Loucy (cell line): ENCODE results near the gene SPCS2.

Source experiments
- H2AFZ ChIP-seq: fragments of 200-600 bp; sonication (generic); 2 replicates; pipeline ENCODE4 v1.6.0; 2016; ENCODE audit warnings: antibody characterized with exemption, mild to moderate bottlenecking, low read length, moderate library complexity
- H3F3A ChIP-seq: fragments of 200-600 bp; 2 replicates; pipeline ENCODE4 v1.6.0; 2016; ENCODE audit warnings: antibody characterized with exemption, low read depth, mild to moderate bottlenecking
- H3K27me3 ChIP-seq: fragments of 200-600 bp; sonication (generic); 2 replicates; pipeline ENCODE4 v1.6.1; 2014; ENCODE audit warnings: low read length, mild to moderate bottlenecking; ENCODE audit not compliant: insufficient read depth, poor library complexity, severe bottlenecking
- H3K36me3 ChIP-seq: fragments of 200-600 bp; sonication (generic); 2 replicates; pipeline ENCODE4 v1.6.1; 2016; ENCODE audit warnings: low read length; ENCODE audit not compliant: insufficient read depth
- H3K4me1 ChIP-seq: fragments of 200-600 bp; sonication (generic); 2 replicates; pipeline ENCODE4 v1.5.1; 2014; ENCODE audit warnings: low read length, mild to moderate bottlenecking; ENCODE audit not compliant: insufficient read depth, poor library complexity, severe bottlenecking
- H3K4me2 ChIP-seq: fragments of 200-600 bp; sonication (generic); 2 replicates; pipeline ENCODE4 v1.6.0; 2014; ENCODE audit warnings: antibody characterized with exemption, low read length, low read depth, mild to moderate bottlenecking; ENCODE audit not compliant: poor library complexity, severe bottlenecking
- H3K4me3 ChIP-seq: fragments of 200-600 bp; sonication (generic); 2 replicates; pipeline ENCODE4 v1.5.1; 2014; ENCODE audit warnings: low read length, mild to moderate bottlenecking, mixed read lengths; ENCODE audit not compliant: poor library complexity, severe bottlenecking
- H3K79me2 ChIP-seq: fragments of 200-600 bp; sonication (generic); 2 replicates; pipeline ENCODE4 v1.6.1; 2014; ENCODE audit warnings: low read length; ENCODE audit not compliant: insufficient read depth
- H3K9ac ChIP-seq: fragments of 200-600 bp; sonication (generic); 2 replicates; pipeline ENCODE4 v1.6.0; 2014; ENCODE audit warnings: mild to moderate bottlenecking, low read depth, low read length, moderate library complexity; ENCODE audit not compliant: poor library complexity, severe bottlenecking
- H3K9me2 ChIP-seq: fragments of 200-600 bp; sonication (generic); replicated peaks from 2 replicates; pipeline ENCODE4 v1.6.1; 2016; ENCODE audit warnings: low read depth, low read length, mixed read lengths
- H3K9me3 ChIP-seq: fragments of 200-600 bp; sonication (generic); 2 replicates; pipeline ENCODE4 v1.6.1; 2014; ENCODE audit warnings: mild to moderate bottlenecking, antibody characterized with exemption, low read length, low read depth; ENCODE audit not compliant: insufficient read depth
- H4K20me1 ChIP-seq: fragments of 200-600 bp; sonication (generic); 2 replicates; pipeline ENCODE4 v1.6.0; 2014; ENCODE audit warnings: antibody characterized with exemption, low read length, mild to moderate bottlenecking; ENCODE audit not compliant: insufficient read depth, poor library complexity, severe bottlenecking
- CTCF ChIP-seq: fragments of 200-600 bp; sonication (generic); conservative IDR thresholded peaks from 2 replicates; pipeline ENCODE4 v1.5.1; 2014; ENCODE audit warnings: mild to moderate bottlenecking, antibody characterized with exemption, low read length
- EZH2phosphoT487 ChIP-seq: fragments of 200-600 bp; IDR thresholded peaks from 2 replicates; pipeline ENCODE4 v1.6.1; 2018; ENCODE audit warnings: antibody characterized with exemption, mild to moderate bottlenecking, moderate library complexity, borderline replicate concordance

SPCS2 gene

DNA sequence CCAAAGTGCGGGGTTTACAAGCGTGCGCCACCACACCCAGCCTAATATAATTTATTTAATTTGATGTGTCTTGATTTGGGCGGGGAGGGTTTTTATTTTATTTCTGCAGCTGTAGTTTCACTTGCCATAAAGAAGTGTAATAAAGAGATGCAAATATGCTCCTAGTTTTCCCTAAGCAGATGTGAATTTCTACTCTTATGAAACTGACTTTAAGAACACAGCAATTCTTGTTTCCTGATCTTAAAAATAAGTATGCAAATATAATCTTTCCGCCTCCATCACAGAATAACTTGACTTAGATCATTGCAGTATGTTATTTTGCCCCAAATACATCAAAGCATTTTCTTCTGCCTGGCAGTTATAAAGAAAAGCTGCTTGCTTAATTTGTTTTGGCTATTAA lies 4.4 kb downstream of the SPCS2 start:
- Histone ChIP-seq H4K20me1 (peaks cover 82% of the 10 kb centered on the region), H3F3A (no peaks in the 10 kb centered on the region), H3K4me1 (peaks cover 75% of the 10 kb centered on the region), H3K79me2 (peaks cover 93% of the 10 kb centered on the region), H3K9ac (peak overlapping the region; percentile 28), H3K4me2 (peak overlapping the region; percentile 87), H3K27me3 (no peaks in the 10 kb centered on the region), H3K9me3 (no peaks in the 10 kb centered on the region), H3K4me3 (peak overlapping the region; percentile 60), H2AFZ (no peak overlapping the region), H3K36me3 (no peaks in the 10 kb centered on the region), H3K9me2 (no peaks in the 10 kb centered on the region)
- TF ChIP-seq EZH2phosphoT487 (no peak), CTCF (no peak)

DNA sequence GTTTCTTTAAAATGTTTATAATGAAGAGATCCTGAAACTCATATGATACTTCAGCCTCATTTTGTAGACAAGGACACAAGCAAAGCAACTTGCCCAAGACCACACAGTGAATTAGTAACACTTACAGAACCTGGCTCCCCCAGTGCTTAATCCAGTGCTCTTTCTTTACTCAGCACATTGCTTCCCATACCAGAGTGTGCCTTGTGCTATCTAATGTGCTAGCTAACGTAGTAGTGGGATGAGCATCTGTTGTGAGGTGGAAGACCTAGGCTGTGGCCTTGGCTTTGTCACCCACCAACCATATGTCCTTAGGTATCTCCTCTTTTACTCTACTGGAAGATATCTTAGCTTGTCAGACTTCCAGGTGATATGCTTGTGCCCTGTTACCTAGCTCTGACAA lies 5.1 kb downstream of the SPCS2 start:
- no peak overlapping the region for H2AFZ ChIP-seq
- peak overlapping the region; percentile 28 for H3K9ac ChIP-seq
- H3K9me3 ChIP-seq, result no peaks in the 10 kb centered on the region
- H3F3A ChIP-seq, result no peaks in the 10 kb centered on the region
- peak overlapping the region; percentile 87 for H3K4me2 ChIP-seq
- TF ChIP-seq EZH2phosphoT487 (no peak), CTCF (no peak)
- peak overlapping the region; percentile 60 for H3K4me3 ChIP-seq
- peaks cover 90% of the 10 kb centered on the region for H4K20me1 ChIP-seq
- H3K79me2 ChIP-seq, result peaks cover 99% of the 10 kb centered on the region
- peaks cover under 1% of the 10 kb centered on the region; the same call in 1 of the 2 replicates for H3K36me3 ChIP-seq
- peaks cover 79% of the 10 kb centered on the region for H3K4me1 ChIP-seq
- H3K9me2 ChIP-seq, result no peaks in the 10 kb centered on the region
- no peaks in the 10 kb centered on the region for H3K27me3 ChIP-seq

DNA sequence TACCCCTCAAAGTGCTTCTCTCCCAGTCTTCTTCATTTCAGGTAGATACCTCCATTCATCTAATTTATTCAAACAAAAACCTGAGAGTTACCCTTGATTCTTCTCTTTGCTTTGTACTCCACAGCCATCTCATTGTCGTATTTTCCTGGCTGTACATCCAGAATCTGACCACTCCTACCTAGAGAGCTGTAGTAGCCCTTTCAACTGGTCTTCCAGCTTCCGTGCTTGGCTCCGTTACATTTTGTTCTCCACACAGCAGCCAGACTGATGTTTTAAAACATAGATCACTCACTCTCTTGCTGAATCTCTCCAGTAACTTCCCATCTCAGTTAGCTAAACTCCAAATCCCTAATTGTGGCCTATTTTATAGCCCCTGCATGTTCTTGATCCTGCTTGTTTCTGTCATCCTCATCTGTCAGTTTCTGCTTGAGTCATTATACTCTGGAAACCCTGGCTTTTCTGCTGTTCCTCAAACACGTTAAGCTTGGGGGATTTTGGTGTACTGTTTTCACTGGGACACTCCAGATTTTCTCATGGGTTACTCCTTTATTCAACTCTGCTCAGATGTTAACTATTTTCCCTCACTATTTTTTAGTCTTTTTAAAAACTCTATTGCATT lies 7.4 kb downstream of the SPCS2 start:
- Histone ChIP-seq H3K27me3 (no peaks in the 10 kb centered on the region), H4K20me1 (peaks cover 93% of the 10 kb centered on the region), H2AFZ (no peak overlapping the region), H3K9me3 (no peaks in the 10 kb centered on the region), H3K4me2 (peak overlapping the region; percentile 51), H3K4me1 (peaks cover 75% of the 10 kb centered on the region), H3F3A (no peaks in the 10 kb centered on the region), H3K36me3 (peaks cover 5% of the 10 kb centered on the region; the same call in 1 of the 2 replicates), H3K9ac (no peak overlapping the region), H3K79me2 (peaks cover 99% of the 10 kb centered on the region), H3K4me3 (peak overlapping the region; percentile 26), H3K9me2 (no peaks in the 10 kb centered on the region)
- TF ChIP-seq CTCF, result no peak
- TF ChIP-seq EZH2phosphoT487, result no peak
